Thyroid gland (tissue), 4 donors: Measurements from ENCODE around the gene SPG21. TPM values are rescaled to one million over a fixed set of nuclear protein-coding genes. Genes with fewer than 3 reads are reported as not detected.
A peak's percentile ranks its signal among the peaks of the same experiment; 100 is the strongest.
"Not testable (repeated sequence)": the region's sequence is repeated elsewhere in the genome, so short reads cannot be mapped to it uniquely, and the experiment has no call there.

Experiments used
- DNase-seq, 2 donors: peaks; one replicate each; pipeline ENCODE4 v3.0.0-alpha.2; 2019
- H3K27ac ChIP-seq, 3 donors: fragments of 200-600 bp; sonication (generic); 1 replicate in 2 of 3; 2 replicates in 1 of 3; pipeline ENCODE4 v1.5.1; 2016 to 2019; ENCODE audit warnings: mild to moderate bottlenecking in 1 of 3, moderate library complexity in 1 of 3
- H3K27me3 ChIP-seq: fragments of 200-600 bp; sonication (generic); one replicate; pipeline ENCODE4 v1.5.1; 2019
- H3K36me3 ChIP-seq, 2 donors: fragments of 200-600 bp; sonication (generic); one replicate each; pipeline ENCODE4 v1.5.1; 2016 to 2019
- H3K4me1 ChIP-seq, 2 donors: fragments of 200-600 bp; sonication (generic); one replicate each; pipeline ENCODE4 v1.5.1; 2017 to 2019
- H3K4me3 ChIP-seq, 3 donors: fragments of 200-600 bp; sonication (generic); replicated peaks in 1 of 3; 1 replicate in 2 of 3; 2 replicates in 1 of 3; pipeline ENCODE4 v1.5.1; 2016; ENCODE audit warnings: mild to moderate bottlenecking in 1 of 3
- H3K9me3 ChIP-seq: fragments of 200-600 bp; sonication (generic); one replicate; pipeline ENCODE4 v1.5.1; 2017
- POLR2A ChIP-seq, 2 donors: fragments of 450-650 bp; IDR thresholded peaks; one replicate each; pipeline ENCODE4 v1.6.1; 2017; ENCODE audit warnings: antibody characterized with exemption in 2 of 2, mild to moderate bottlenecking in 2 of 2, moderate library complexity in 1 of 2
- WGBS, 2 donors: methylation state at CpG; one replicate each; pipeline ENCODE4 v1.1.5; 2017; 5-methylcytosine and 5-hydroxymethylcytosine counted together
- intact Hi-C: fragments of 100-400 bp; cut with DNase I; formaldehyde crosslinking; loops from one replicate; pipeline ENCODE4 v1.15.1; 2023
- total RNA-seq, 4 donors: library from RNA; depleted of rRNA; stranded (reverse); fragments of >200 nt; gene quantifications; one replicate each; pipeline ENCODE4 v1.2.3, GENCODE V29; 2016
- TF ChIP-seq, protein P1 (sequence below), 6 experiments: fragments of 200-600 bp in 3 of 6; fragments of 450-650 bp in 3 of 6; sonication (generic) in 3 of 6; IDR thresholded peaks; one replicate each; pipeline ENCODE4 v1.5.1; 2016 to 2019; ENCODE audit warnings: antibody characterized with exemption in 6 of 6, mild to moderate bottlenecking in 2 of 6, inconsistent platforms in 1 of 6, moderate library complexity in 1 of 6

Gene SPG21
- total RNA-seq, 4 donors from 2014 or later: 119 to 149 (median 122) TPM

DNA sequence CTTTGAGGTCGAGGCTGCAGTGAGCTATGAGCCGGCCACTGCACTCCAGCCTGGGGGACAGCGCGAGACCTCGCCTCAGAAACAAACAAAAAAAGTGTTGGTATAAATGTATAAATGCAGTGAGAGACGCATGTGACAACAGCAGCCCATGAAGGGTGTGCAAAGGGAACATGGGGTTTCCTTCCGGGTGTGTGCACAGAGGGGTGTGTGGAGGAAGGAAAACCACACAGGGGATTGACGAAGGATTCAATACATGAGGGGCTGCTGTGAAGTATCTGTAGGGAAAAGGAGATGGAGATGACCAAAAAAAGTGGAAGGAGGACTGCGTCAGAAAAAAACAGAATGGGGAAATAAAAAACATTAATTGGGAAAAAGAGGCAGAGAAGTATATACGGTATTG lies 38.6 kb upstream of the SPG21 start:
- Histone ChIP-seq H3K27ac (no peak overlapping the region), H3K9me3 (no peaks in the 10 kb centered on the region), H3K36me3 (peaks cover 7 to 9% of the 10 kb centered on the region in 2 donors), H3K4me3 (peak overlapping the region in 1 of 3 donors; percentile 94), H3K27me3 (no peaks in the 10 kb centered on the region), H3K4me1 (peaks cover 10 to 13% of the 10 kb centered on the region in 2 donors)
- DNase-seq: no peak
- intact Hi-C loops: no loop called here
- WGBS, 2 donors: 62 to 68% methylated on average over 10 of the region's 10 CpGs
- TF ChIP-seq, protein P1, sequence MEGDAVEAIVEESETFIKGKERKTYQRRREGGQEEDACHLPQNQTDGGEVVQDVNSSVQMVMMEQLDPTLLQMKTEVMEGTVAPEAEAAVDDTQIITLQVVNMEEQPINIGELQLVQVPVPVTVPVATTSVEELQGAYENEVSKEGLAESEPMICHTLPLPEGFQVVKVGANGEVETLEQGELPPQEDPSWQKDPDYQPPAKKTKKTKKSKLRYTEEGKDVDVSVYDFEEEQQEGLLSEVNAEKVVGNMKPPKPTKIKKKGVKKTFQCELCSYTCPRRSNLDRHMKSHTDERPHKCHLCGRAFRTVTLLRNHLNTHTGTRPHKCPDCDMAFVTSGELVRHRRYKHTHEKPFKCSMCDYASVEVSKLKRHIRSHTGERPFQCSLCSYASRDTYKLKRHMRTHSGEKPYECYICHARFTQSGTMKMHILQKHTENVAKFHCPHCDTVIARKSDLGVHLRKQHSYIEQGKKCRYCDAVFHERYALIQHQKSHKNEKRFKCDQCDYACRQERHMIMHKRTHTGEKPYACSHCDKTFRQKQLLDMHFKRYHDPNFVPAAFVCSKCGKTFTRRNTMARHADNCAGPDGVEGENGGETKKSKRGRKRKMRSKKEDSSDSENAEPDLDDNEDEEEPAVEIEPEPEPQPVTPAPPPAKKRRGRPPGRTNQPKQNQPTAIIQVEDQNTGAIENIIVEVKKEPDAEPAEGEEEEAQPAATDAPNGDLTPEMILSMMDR (IDR thresholded peaks at IDR 0.05): no peak
- no peak for TF ChIP-seq POLR2A (IDR thresholded peaks at IDR 0.05)

DNA sequence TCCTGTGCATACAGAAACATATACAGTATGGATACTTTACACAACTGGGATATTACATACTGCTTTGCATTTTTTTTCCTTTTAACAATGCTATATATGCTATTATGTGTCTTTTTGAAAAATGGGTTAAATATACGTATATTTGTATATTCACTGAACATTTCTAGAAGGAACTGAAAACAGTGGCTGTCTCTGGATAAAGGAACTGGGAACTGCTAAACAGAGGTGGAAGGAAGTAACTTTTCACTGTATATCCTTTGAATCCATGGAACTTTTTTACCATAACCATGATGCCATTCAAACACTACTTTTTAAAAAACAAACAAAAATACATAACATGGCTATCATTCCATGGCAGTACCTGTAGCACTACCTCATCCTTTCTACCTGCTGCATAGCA lies 37.9 kb upstream of the SPG21 start:
- Histone ChIP-seq H3K4me3 (no peak overlapping the region), H3K9me3 (no peaks in the 10 kb centered on the region), H3K27me3 (no peaks in the 10 kb centered on the region), H3K4me1 (peaks cover 10 to 13% of the 10 kb centered on the region in 2 donors), H3K27ac (no peak overlapping the region), H3K36me3 (peaks cover 7 to 9% of the 10 kb centered on the region in 2 donors)
- no peak for TF ChIP-seq POLR2A (IDR thresholded peaks at IDR 0.05)
- TF ChIP-seq, protein P1 (IDR thresholded peaks at IDR 0.05): no peak
- no peak for DNase-seq
- 80 to 86% methylated on average over 1 of the region's 1 CpG for WGBS, 2 donors
- intact Hi-C loops: no loop called here

DNA sequence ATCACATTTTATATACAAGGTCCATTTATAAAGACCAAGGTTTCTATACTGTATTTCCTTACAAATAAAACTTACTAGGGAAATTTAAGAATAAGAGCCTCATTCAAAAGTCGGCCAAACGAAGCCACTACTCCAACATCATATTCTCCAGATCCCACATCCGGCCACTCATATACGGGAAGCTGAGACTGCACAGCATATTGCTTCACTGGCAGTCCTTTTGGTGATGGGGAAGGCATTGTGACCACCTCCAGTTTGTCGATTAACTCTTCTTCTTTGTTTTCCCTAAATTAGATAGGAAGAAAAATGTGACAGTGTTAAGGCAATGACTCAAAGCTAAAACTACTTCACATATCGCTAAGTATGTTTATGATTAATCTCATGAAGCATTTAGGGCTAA lies 37.0 kb upstream of the SPG21 start:
- TF ChIP-seq, protein P1 (IDR thresholded peaks at IDR 0.05): no peak
- DNase-seq: no peak
- Histone ChIP-seq H3K9me3 (no peaks in the 10 kb centered on the region), H3K27me3 (no peaks in the 10 kb centered on the region), H3K4me1 (peaks cover 10 to 13% of the 10 kb centered on the region in 2 donors), H3K4me3 (no peak overlapping the region), H3K36me3 (peaks cover 7 to 9% of the 10 kb centered on the region in 2 donors), H3K27ac (no peak overlapping the region)
- intact Hi-C loops: no loop called here
- 91 to 92% methylated on average over 6 of the region's 6 CpGs for WGBS, 2 donors

GRCh38 chr15:65021488-65021887 lies 31.8 kb upstream of the SPG21 start:
- Histone ChIP-seq H3K4me1 (no peaks in the 10 kb centered on the region), H3K27me3 (no peaks in the 10 kb centered on the region), H3K9me3 (no peaks in the 10 kb centered on the region), H3K27ac (no peak overlapping the region), H3K4me3 (no peak overlapping the region), H3K36me3 (peaks cover 11 to 15% of the 10 kb centered on the region in 2 donors)
- TF ChIP-seq, protein P1 (IDR thresholded peaks at IDR 0.05): no peak
- no peak for TF ChIP-seq POLR2A (IDR thresholded peaks at IDR 0.05)
- intact Hi-C loops: no loop called here
- DNase-seq: no peak

- Histone ChIP-seq H3K4me1 (no peaks in the 10 kb centered on the region), H3K36me3 (peaks cover 4 to 25% of the 10 kb centered on the region in 2 donors), H3K27me3 (no peaks in the 10 kb centered on the region), H3K27ac (no peak overlapping the region), H3K4me3 (no peak overlapping the region), H3K9me3 (no peaks in the 10 kb centered on the region)
- DNase-seq: no peak
- no peak for TF ChIP-seq POLR2A (IDR thresholded peaks at IDR 0.05)
- TF ChIP-seq, protein P1 (IDR thresholded peaks at IDR 0.05): no peak
- 78 to 93% methylated on average over 1 of the region's 1 CpG for WGBS, 2 donors
- intact Hi-C loops: no loop called here
Measured at GRCh38 chr15:65020419-65020818, 30.7 kb upstream of the SPG21 start.

GRCh38 chr15:65011198-65011597 lies 21.5 kb upstream of the SPG21 start:
- H3K36me3 ChIP-seq: peaks cover 15 to 23% of the 10 kb centered on the region in 2 donors
- H3K27ac ChIP-seq, DNase-seq, intact Hi-C loops, H3K4me3 ChIP-seq, H3K4me1 ChIP-seq, H3K9me3 ChIP-seq, H3K27me3 ChIP-seq: not testable (repeated sequence)
- 95 to 97% methylated on average over 4 of the region's 4 CpGs for WGBS, 2 donors
